ENCODE results near the gene CYP17A1. TPM values are rescaled to one million over a fixed set of nuclear protein-coding genes. Genes with fewer than 3 reads are reported as not detected.

CYP17A1 gene
- polyA plus RNA-seq, 2 of the 4 experiments (the other 2 are of a cell fraction): not detected

GRCh38 chr10:102826148-102826796, 10.9 kb downstream of the CYP17A1 start:
- no peak for ATAC-seq
- TF ChIP-seq HOXB5 (CRISPR knock-in tag; IDR thresholded peaks at IDR 0.05) (no peak), CEBPB (IDR thresholded peaks at IDR 0.05) (no peak), RARB (CRISPR knock-in tag; IDR thresholded peaks at IDR 0.05) (no peak), MAFK (IDR thresholded peaks at IDR 0.05; ENCODE audit: partially characterized antibody) (no peak), KDM1A (IDR thresholded peaks at IDR 0.05; ENCODE audit: low read depth) (no peak), ZSCAN20 (CRISPR knock-in tag; IDR thresholded peaks at IDR 0.05) (no peak), TP53 (CRISPR knock-in tag; IDR thresholded peaks at IDR 0.05) (no peak), CBX2 (IDR thresholded peaks at IDR 0.05; ENCODE audit: borderline replicate concordance, low read depth) (no peak), NR3C1 (IDR thresholded peaks at IDR 0.05) (no peak), ZC3H11A (IDR thresholded peaks at IDR 0.05) (no peak), E2F6 (IDR thresholded peaks at IDR 0.05; ENCODE audit: borderline replicate concordance, low read depth) (no peak)
- H3K4me2 ChIP-seq: no peak overlapping the region
- H3K4me3 ChIP-seq: no peak overlapping the region
- POLR2A ChIA-PET: no interaction called here
- H3K4me1 ChIP-seq: no peaks in the 10 kb centered on the region
- no peak for FAIRE-seq
- no peak overlapping the region for H3K27ac ChIP-seq
- no peaks in the 10 kb centered on the region for H3K9me3 ChIP-seq
- 69% methylated on average over 9 of the region's 9 CpGs for WGBS (ENCODE audit: missing lambda C conversion rate)
- no peak for DNase-seq (ENCODE audit: low read depth in 1 of 2, low spot score in 1 of 2)
- CTCF ChIA-PET: interaction anchor here (0.6 to 13.2 kb wide), 7 partner anchors 8 to 936 kb away, joined by 3 to 242 read pairs (median 3); partner anchors contain the start of gene CYP17A1

- H3K27ac ChIP-seq: no peak overlapping the region
- TF ChIP-seq NPAS2 (CRISPR knock-in tag; IDR thresholded peaks at IDR 0.05; ENCODE audit: borderline replicate concordance) (no peak), MYC (IDR thresholded peaks at IDR 0.05; ENCODE audit: borderline replicate concordance, low read length) (no peak), CTCF (IDR thresholded peaks at IDR 0.05) (no peak), EP300 (IDR thresholded peaks at IDR 0.05) (no peak), FOSB (CRISPR knock-in tag; IDR thresholded peaks at IDR 0.05) (no peak), PBX3 (IDR thresholded peaks at IDR 0.05) (no peak), HOXB5 (CRISPR knock-in tag; IDR thresholded peaks at IDR 0.05) (no peak), HMGXB4 (CRISPR knock-in tag; IDR thresholded peaks at IDR 0.05; ENCODE audit: borderline replicate concordance) (no peak), REST (IDR thresholded peaks at IDR 0.05) (no peak)
- H3K4me3 ChIP-seq: no peak overlapping the region
- CTCF ChIA-PET: interaction anchor here (0.6 to 8.7 kb wide), 2 partner anchors 10 to 31 kb away, joined by 3 to 58 read pairs; partner anchors contain the start of gene CYP17A1
- no peak for DNase-seq (ENCODE audit: low read depth in 1 of 2, low spot score in 1 of 2)
- ATAC-seq: no peak
- no peaks in the 10 kb centered on the region for H3K4me1 ChIP-seq
- whole genome bisulfite sequencing (ENCODE audit: missing lambda C conversion rate): 49% methylated on average over 4 of the region's 4 CpGs
- H3K4me2 ChIP-seq: no peak overlapping the region
- H3K9me3 ChIP-seq: no peaks in the 10 kb centered on the region
- no peak for FAIRE-seq
- POLR2A ChIA-PET: no interaction called here
Measured at GRCh38 chr10:102824664-102825063, 12.5 kb downstream of the CYP17A1 start.
